GM23338 (cell line): ENCODE measurements around the gene GAP43. TPM values are rescaled to one million over a fixed set of nuclear protein-coding genes. Genes with fewer than 3 reads are reported as not detected.

Experiments
- CREB1 ChIP-seq: fragments of 250-450 bp; sonication (Bioruptor Pico); IDR thresholded peaks from 2 replicates; pipeline ENCODE4 v1.5.0; 2020; ENCODE audit warnings: low read depth, mild to moderate bottlenecking, moderate library complexity
- EZH2 ChIP-seq: fragments of 200-600 bp; sonication (generic); IDR thresholded peaks from one replicate; pipeline ENCODE4 v1.8.0; 2017; ENCODE audit warnings: antibody characterized with exemption, mild to moderate bottlenecking, low read depth; ENCODE audit not compliant: unreplicated experiment
- EZH2phosphoT487 ChIP-seq: fragments of 200-600 bp; sonication (generic); IDR thresholded peaks from one replicate; pipeline ENCODE4 v1.8.1; 2018; ENCODE audit warnings: antibody characterized with exemption; ENCODE audit not compliant: unreplicated experiment
- JUNB ChIP-seq: IDR thresholded peaks from one replicate; pipeline ENCODE4 v1.6.1; 2016; ENCODE audit warnings: antibody characterized with exemption; ENCODE audit not compliant: unreplicated experiment
- NANOG ChIP-seq: IDR thresholded peaks from 2 replicates; pipeline ENCODE4 v1.6.1; 2016; ENCODE audit warnings: antibody characterized with exemption, borderline replicate concordance
- POLR2AphosphoS5 ChIP-seq: IDR thresholded peaks from 2 replicates; pipeline ENCODE4 v1.6.1; 2016; ENCODE audit warnings: antibody characterized with exemption, low read depth
- STAT1 ChIP-seq: IDR thresholded peaks from one replicate; pipeline ENCODE4 v1.6.1; 2016; ENCODE audit warnings: antibody characterized with exemption; ENCODE audit not compliant: unreplicated experiment
- ZNF114 ChIP-seq: fragments of 250-450 bp; sonication (Bioruptor Pico); IDR thresholded peaks from 2 replicates; pipeline ENCODE4 v1.5.0; 2020; ENCODE audit warnings: mild to moderate bottlenecking, moderate library complexity
- ZNF331 ChIP-seq: fragments of 250-450 bp; sonication (Bioruptor Pico); IDR thresholded peaks from 2 replicates; pipeline ENCODE4 v1.5.0; 2020; ENCODE audit warnings: low read depth, mild to moderate bottlenecking, moderate library complexity
- polyA plus RNA-seq: library from polyadenylated mRNA; unstranded; fragments of >200 nt; fragmentation: Nextera tagmentation; extraction: Ambion mirVana; gene quantifications from 2 replicates; pipeline ENCODE4 v1.2.1, GENCODE V29; 2016
- total RNA-seq: library from RNA; depleted of rRNA; stranded (reverse); fragments of >200 nt; shearing (Covaris generic); gene quantifications from 2 replicates; pipeline ENCODE4 v1.2.3, GENCODE V29; 2014
- TF ChIP-seq, protein P1 (sequence below): IDR thresholded peaks from 2 replicates; pipeline ENCODE4 v1.6.1; 2016; ENCODE audit warnings: antibody characterized with exemption
- TF ChIP-seq, protein P2 (sequence below), 2 experiments: fragments of 200-600 bp in 1 of 2; sonication (generic) in 1 of 2; conservative IDR thresholded peaks; 2 replicates each; pipeline versions ENCODE4 v1.5.1 to v1.6.1; 2016 to 2017; ENCODE audit warnings: antibody characterized with exemption in 2 of 2, low read depth in 2 of 2, mild to moderate bottlenecking in 2 of 2, moderate library complexity in 1 of 2

Gene GAP43
- total and polyA plus RNA-seq, 2 experiments from 2014 or later, result 16.1 to 48.1 TPM

DNA sequence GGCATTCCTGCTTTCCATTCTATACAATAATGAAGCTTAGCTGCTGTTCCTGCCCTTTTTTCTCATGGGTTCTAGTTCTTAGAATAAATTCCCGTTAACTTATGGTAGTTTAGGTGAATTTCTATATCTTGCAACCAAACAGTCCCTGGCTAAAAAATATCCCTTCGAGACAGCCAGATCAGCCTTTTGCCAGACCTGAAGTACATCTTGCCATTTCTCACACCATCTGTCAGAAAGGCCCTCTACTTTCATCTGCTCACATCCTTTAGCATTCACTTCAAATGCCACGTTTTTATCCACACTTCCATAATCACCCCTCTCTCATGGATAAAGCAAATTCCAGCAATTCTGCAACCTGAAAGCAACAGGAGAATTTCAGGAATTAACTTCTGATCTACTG is 145.4 kb downstream of the GAP43 start (continued):
- TF ChIP-seq EZH2 (no peak), CREB1 (CRISPR knock-in tag) (no peak), ZNF331 (CRISPR knock-in tag) (no peak), STAT1 (no peak), POLR2AphosphoS5 (no peak), NANOG (no peak), JUNB (no peak), ZNF114 (CRISPR knock-in tag) (no peak), EZH2phosphoT487 (no peak)
- TF ChIP-seq, protein P1, sequence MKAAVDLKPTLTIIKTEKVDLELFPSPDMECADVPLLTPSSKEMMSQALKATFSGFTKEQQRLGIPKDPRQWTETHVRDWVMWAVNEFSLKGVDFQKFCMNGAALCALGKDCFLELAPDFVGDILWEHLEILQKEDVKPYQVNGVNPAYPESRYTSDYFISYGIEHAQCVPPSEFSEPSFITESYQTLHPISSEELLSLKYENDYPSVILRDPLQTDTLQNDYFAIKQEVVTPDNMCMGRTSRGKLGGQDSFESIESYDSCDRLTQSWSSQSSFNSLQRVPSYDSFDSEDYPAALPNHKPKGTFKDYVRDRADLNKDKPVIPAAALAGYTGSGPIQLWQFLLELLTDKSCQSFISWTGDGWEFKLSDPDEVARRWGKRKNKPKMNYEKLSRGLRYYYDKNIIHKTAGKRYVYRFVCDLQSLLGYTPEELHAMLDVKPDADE, result no peak
- TF ChIP-seq, protein P2, sequence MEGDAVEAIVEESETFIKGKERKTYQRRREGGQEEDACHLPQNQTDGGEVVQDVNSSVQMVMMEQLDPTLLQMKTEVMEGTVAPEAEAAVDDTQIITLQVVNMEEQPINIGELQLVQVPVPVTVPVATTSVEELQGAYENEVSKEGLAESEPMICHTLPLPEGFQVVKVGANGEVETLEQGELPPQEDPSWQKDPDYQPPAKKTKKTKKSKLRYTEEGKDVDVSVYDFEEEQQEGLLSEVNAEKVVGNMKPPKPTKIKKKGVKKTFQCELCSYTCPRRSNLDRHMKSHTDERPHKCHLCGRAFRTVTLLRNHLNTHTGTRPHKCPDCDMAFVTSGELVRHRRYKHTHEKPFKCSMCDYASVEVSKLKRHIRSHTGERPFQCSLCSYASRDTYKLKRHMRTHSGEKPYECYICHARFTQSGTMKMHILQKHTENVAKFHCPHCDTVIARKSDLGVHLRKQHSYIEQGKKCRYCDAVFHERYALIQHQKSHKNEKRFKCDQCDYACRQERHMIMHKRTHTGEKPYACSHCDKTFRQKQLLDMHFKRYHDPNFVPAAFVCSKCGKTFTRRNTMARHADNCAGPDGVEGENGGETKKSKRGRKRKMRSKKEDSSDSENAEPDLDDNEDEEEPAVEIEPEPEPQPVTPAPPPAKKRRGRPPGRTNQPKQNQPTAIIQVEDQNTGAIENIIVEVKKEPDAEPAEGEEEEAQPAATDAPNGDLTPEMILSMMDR (conservative IDR thresholded peaks at IDR 0.05; ENCODE audit: low read depth in 2 of 2), result no peak
